Superior temporal gyrus (tissue), 1 donor: ENCODE data around the gene ZNF383.
A peak's percentile ranks its signal among the peaks of the same experiment; 100 is the strongest.
"Not testable (repeated sequence)": the region's sequence is repeated elsewhere in the genome, so short reads cannot be mapped to it uniquely, and the experiment has no call there.

Source experiments
- DNase-seq: peaks from one replicate; pipeline ENCODE4 v3.0.0-alpha.2; 2016; ENCODE audit errors: extremely low spot score

ZNF383 gene

GRCh38 chr19:37217775-37218591 is at the start of gene ZNF383:
TSS of gene ZNF383 (plus strand) at chr19:37218214. CDS start at chr19:37230454, 12,240 bp downstream.
- DNase-seq, result peak; percentile 97

- DNase-seq, result peak; percentile 99
Observed at GRCh38 chr19:37172368-37173366, 45.3 kb upstream of the ZNF383 start, which contains the start of gene ZNF585A. TSS of gene ZNF585A (minus strand) at chr19:37172695. CDS start at chr19:37169910, 2,785 bp downstream.

GRCh38 chr19:37186071-37186470 is 31.9 kb upstream of the ZNF383 start:
- not testable (repeated sequence) for DNase-seq

GRCh38 chr19:37195248-37195647 is 22.8 kb upstream of the ZNF383 start:
- not testable (repeated sequence) for DNase-seq

- DNase-seq, result not testable (repeated sequence)
Observed at GRCh38 chr19:37197115-37197514, 20.9 kb upstream of the ZNF383 start.

GRCh38 chr19:37197768-37198167 is 20.2 kb upstream of the ZNF383 start:
- DNase-seq, result no peak

GRCh38 chr19:37217480-37217774 is 587 bp upstream of the ZNF383 start:
- DNase-seq, result no peak

- no peak for DNase-seq
Observed at GRCh38 chr19:37218592-37218935, 550 bp downstream of the ZNF383 start.

GRCh38 chr19:37220383-37220782 is 2.4 kb downstream of the ZNF383 start:
- no peak for DNase-seq

GRCh38 chr19:37221136-37221535 is 3.1 kb downstream of the ZNF383 start:
- DNase-seq, result no peak

GRCh38 chr19:37226248-37226647 is 8.2 kb downstream of the ZNF383 start:
- no peak for DNase-seq

GRCh38 chr19:37227996-37228395 is 10.0 kb downstream of the ZNF383 start:
- DNase-seq, result no peak

GRCh38 chr19:37243206-37243632 is 25.2 kb downstream of the ZNF383 start:
- no peak for DNase-seq

- peak; percentile 99 for DNase-seq
Observed at GRCh38 chr19:37251308-37252229, 33.6 kb downstream of the ZNF383 start.

GRCh38 chr19:37263028-37263427 is 45.0 kb downstream of the ZNF383 start:
- not testable (repeated sequence) for DNase-seq

GRCh38 chr19:37267005-37267404 is 49.0 kb downstream of the ZNF383 start:
- not testable (repeated sequence) for DNase-seq

- DNase-seq, result not testable (repeated sequence)
Observed at GRCh38 chr19:37267755-37268154, 49.7 kb downstream of the ZNF383 start.

GRCh38 chr19:37280656-37281055 is 62.6 kb downstream of the ZNF383 start:
- not testable (repeated sequence) for DNase-seq

GRCh38 chr19:37284020-37284419 is 66.0 kb downstream of the ZNF383 start:
- DNase-seq, result not testable (repeated sequence)

GRCh38 chr19:37289229-37289628 is 71.2 kb downstream of the ZNF383 start:
- DNase-seq, result not testable (repeated sequence)
